ENCODE results near the gene TTYH2.

Gene TTYH2

GRCh38 chr17:74196541-74197317, 16.6 kb upstream of the TTYH2 start:
- DNase-seq = no peak

- no peak for DNase-seq
Observed at GRCh38 chr17:74197801-74198200, 15.6 kb upstream of the TTYH2 start.

DNA sequence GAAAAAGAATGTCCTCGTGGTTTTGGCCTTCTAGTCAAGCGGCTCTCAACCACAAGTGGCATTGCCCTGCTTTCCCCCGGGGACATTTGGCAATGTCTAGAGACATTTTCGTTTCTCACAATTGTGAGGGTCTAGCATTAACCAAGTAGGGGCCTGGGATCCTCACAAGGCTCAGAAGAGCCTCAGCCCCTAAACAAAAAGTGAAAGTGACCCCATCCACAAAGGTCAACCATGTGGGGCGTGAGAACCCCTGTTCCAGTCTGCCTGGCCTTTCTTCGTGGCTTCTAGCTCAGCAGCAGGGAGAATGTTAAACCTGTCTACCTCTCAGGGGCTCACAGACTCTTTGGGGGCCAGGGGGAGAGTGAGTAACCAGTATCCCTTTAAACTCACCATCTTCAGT, 14.7 kb upstream of the TTYH2 start:
- DNase-seq = no peak

DNA sequence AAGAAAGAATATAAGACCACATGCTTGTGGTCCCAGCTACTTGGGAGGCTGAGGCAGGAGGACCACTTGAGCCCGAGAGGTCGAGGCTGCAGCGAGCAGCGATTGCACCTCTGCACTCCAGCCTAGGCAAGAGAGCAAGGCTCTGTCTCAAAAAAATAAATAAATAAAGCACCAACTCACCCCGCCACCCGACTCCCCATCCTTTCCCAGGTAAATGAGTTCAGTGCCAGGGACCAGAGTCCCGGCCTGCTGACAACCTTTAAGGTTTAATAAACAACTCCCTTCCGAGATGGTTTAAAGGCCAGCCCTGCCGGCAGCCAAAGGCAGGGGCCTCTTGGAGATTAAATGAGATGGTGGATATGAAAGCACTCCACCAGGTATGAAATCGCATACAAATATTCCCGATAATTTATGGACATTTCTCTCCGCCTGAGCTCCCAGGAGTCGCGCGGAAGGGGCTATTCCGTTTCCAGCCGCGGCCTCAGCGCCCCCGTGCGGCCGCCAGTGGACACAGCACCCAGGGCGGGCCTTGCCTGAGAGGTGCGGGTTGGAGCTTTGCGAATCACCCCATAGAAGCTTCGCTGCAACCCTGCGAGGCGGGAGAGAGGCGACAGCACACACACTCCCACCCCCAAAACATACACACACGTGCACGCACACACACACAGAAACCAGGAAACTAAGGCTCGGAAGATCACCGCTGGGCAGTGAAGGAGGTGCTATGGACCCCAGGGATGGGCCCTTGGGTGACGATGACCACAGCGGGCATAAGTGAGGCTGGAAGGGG, 13.9 kb upstream of the TTYH2 start:
- DNase-seq = no peak

DNA sequence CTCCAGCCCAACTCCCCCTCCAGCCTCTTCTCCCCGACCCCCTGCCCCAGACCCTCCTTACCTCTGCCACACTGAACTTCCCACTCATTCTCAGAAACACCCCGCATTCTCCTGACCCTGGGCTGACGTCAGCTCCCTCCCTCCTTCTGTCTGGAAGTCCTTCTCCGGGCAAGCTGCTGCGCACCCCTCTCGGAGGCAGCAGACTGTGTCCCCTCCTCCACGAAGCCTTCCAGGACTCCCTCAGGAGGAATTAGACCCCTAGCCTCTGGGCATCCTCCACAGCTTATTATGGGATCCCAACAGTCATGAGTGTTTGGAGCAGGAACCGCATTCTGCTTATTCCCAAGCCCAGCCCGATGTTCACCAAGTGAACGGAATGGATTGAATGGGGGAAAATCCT, 13.3 kb upstream of the TTYH2 start:
- DNase-seq = no peak

DNA sequence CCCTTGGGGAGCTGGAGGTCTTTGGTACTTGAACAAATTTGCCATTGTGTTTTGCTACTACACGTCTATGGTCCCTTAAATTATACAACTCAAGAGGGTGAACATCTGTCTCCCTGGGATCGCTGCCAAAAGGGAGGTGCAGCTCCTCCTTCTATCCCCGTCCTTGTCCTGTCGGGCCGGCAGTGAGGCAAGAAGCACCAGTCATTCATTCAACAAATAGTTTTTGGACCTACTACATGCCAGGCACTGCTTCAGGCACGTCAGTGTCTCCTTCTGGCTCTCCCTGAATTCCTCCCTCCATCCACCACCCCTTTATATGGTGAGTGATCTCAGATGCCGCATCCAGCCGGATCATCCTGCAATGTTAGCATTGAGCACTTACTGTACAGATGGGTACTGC, 12.1 kb upstream of the TTYH2 start:
- no peak for DNase-seq

DNA sequence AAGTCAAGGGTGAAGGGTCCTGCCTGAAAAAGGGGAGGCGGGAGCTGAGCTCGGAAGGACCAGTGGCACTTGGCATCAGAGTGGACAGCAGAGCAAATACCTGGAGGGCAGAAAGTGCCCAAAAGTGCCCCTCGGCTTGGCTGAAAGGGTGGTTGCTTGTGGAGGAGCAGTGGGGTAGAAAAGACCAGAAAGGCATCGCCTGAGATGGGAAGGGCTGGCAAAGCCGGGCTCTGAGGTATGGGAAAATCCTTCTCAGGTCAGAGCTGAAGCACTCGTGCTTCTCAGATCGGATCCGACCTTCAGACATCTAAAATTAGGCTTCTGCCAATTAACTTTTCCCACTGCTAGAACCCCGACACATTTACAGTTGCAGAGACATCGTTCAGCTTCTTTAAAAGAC, 11.4 kb upstream of the TTYH2 start:
- DNase-seq = no peak

DNA sequence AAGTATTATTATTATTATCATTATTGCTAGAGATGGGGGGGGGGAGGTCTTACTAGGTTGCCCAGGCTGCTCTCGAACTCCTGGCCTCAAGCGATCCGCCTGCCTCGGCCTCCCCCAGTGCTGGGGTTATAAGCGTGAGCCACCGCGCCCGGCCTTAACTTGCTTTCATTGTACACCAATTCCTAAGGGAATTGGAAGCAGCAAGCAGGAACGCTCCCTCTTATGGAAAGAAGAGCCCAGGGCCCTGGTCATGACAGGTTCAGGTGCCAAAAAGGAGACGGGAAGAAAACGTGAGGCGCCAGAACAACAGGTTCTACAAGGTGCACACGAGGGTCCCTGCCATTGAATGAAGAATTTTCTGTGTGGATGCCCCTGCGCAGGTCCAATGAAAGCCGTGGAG, 10.4 kb upstream of the TTYH2 start:
- no peak for DNase-seq

- DNase-seq = peak; percentile 97
Observed at GRCh38 chr17:74203439-74204240, 9.7 kb upstream of the TTYH2 start, which contains the start of gene RPL38. TSS of gene RPL38 (plus strand) at chr17:74203678. CDS start at chr17:74203956, 278 bp downstream.

DNA sequence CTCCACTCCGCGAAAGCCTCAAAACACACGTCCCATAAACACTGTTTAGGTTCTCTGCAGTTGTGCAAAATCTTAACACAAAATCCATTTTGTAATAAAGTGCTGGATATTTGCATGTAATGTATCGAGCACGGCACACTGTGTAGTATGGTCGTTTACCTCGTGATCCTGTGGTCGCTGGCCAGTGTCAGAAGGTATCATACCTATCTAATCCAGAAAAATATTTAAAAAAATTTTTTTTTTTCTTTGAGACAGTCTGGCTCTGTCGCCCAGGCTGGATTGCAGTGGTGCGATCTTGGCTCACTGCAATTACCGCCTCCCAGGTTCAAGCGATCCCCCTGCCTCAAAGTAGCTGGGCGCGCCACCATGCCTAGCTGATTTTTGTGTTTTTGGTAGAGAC, 8.9 kb upstream of the TTYH2 start:
- no peak for DNase-seq

DNA sequence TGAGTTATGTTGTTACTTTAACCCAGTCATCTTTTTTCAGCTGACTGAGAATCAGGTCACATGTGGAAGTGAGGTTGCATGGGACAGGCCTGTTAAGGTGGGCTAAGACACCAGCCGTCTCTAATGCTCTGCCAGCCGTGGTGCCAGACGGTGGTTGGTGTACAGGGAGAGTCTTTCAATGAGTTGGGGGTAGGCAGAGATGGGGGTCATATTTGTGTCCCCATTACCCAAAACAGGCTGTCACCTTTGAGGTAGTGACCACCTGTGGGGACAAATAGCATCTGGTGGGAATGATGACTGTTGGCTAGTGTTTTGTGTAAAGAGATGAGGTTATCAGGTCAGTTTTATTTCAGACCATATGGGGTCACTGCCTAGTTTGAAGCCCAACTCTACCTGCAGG, 8.1 kb upstream of the TTYH2 start:
- no peak for DNase-seq

GRCh38 chr17:74206332-74206818, 7.0 kb upstream of the TTYH2 start:
- no peak for DNase-seq

GRCh38 chr17:74210191-74211140, 2.9 kb upstream of the TTYH2 start:
- no peak for DNase-seq

DNA sequence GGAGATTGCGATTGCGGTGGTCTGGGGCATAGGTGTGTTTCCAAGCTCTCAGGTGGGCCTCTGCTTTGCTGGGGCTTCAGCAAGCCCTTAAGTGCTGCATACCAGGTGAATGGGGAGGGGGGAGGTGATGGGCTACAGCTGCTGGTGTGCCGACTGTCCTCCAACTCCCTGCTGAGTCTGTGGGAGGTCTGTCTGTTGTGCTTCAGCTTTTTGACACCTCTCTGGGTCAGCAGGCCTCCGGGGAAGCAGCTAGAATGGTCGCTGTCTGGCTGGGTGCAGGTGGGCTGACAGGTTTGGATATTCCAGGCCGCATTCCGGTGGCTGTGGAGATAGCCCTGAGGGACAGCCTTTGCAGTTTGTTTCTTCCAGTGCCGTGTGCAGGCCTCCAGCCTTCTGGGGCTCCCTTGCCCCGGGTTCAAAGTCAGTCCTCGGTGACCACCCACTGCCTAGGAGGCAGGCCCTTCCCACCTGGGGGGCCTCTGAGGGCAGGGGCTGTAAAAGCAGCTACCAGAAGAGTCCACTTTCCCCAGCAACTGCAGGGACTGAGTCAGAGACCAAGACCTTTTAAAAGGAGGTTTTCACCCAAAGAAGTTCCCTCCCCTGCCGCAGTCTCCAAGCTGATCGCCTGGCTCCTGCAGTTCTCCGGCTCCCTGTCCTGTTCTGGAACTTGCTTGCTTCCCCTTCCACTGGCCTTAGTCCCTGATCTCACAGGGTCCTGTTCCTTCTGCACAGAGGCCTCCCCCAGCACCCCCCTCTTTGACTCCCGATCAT, 2.0 kb upstream of the TTYH2 start:
- no peak for DNase-seq

GRCh38 chr17:74211912-74212208, 1.5 kb upstream of the TTYH2 start:
- DNase-seq = no peak

GRCh38 chr17:74212209-74212912, 1.0 kb upstream of the TTYH2 start:
- no peak for DNase-seq

- DNase-seq = no peak
Observed at GRCh38 chr17:74213861-74214391, 555 bp downstream of the TTYH2 start.

GRCh38 chr17:74214484-74215341, 1.3 kb downstream of the TTYH2 start:
- DNase-seq = no peak

- DNase-seq = no peak
Observed at GRCh38 chr17:74215342-74215727, 2.0 kb downstream of the TTYH2 start.

DNA sequence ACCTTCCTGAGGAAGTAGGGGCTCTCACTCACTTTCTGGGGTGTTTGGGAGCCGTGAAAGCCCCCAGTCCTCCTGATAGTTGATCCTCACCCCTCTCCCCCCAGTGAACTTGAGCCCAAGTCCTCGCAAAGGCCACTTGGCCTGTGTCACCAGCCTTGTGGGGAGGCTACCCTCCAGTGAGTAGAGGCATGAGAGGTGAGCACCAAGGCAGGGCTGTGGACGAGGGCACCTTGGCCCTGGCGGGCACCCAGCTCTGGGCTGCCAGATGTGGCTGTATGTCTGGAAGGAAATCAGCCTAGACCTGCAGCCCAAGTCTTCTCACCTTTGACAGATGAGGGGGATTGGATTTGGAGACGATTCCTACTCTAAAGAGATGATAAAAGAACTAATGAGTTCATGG, 3.1 kb downstream of the TTYH2 start:
- no peak for DNase-seq
